Esophagus muscularis mucosa (tissue), 4 donors: ENCODE data around the gene NPLOC4. TPM values are rescaled to one million over a fixed set of nuclear protein-coding genes. Genes with fewer than 3 reads are reported as not detected.

ENCODE experiments used
- DNase-seq: peaks from one replicate; pipeline ENCODE4 v3.0.0-alpha.2; 2017; ENCODE audit errors: extremely low spot score
- H3K27ac ChIP-seq, 4 donors: fragments of 200-600 bp; sonication (generic); replicated peaks in 1 of 4; 1 replicate in 3 of 4; 2 replicates in 1 of 4; pipeline ENCODE4 v1.5.1; 2016 to 2019; ENCODE audit warnings: mild to moderate bottlenecking in 1 of 4
- H3K27me3 ChIP-seq, 4 donors: fragments of 200-600 bp; sonication (generic); one replicate each; pipeline versions ENCODE4 v1.5.1 to v1.6.0; 2016 to 2019
- H3K36me3 ChIP-seq, 4 donors: fragments of 200-600 bp; sonication (generic); one replicate each; pipeline ENCODE4 v1.5.1; 2016 to 2019
- H3K4me1 ChIP-seq, 4 donors: fragments of 200-600 bp; sonication (generic); one replicate each; pipeline ENCODE4 v1.5.1; 2016 to 2019
- H3K4me3 ChIP-seq, 4 donors: fragments of 200-600 bp; sonication (generic); 1 replicate in 2 of 4; 2 replicates in 2 of 4; pipeline ENCODE4 v1.5.1; 2016 to 2019; ENCODE audit warnings: mild to moderate bottlenecking in 4 of 4, moderate library complexity in 1 of 4
- H3K9me3 ChIP-seq, 4 donors: fragments of 200-600 bp; sonication (generic); 1 replicate in 3 of 4; 2 replicates in 1 of 4; pipeline ENCODE4 v1.5.1; 2016 to 2019
- CTCF ChIP-seq, 3 experiments: fragments of 200-600 bp in 2 of 3; fragments of 450-650 bp in 1 of 3; sonication (generic) in 2 of 3; IDR thresholded peaks; one replicate each; pipeline ENCODE4 v1.5.1; 2017 to 2019; ENCODE audit warnings: antibody characterized with exemption in 3 of 3, mild to moderate bottlenecking in 2 of 3, moderate library complexity in 1 of 3
- EP300 ChIP-seq: sonication (generic); formaldehyde crosslinking; IDR thresholded peaks from one replicate; pipeline ENCODE4 v1.6.1; 2017; ENCODE audit warnings: antibody characterized with exemption
- POLR2A ChIP-seq: fragments of 450-650 bp; IDR thresholded peaks from one replicate; pipeline ENCODE4 v1.6.1; 2017; ENCODE audit warnings: antibody characterized with exemption, moderate library complexity, mild to moderate bottlenecking, low read depth
- POLR2AphosphoS5 ChIP-seq, 2 donors: sonication (generic); formaldehyde crosslinking; IDR thresholded peaks; one replicate each; pipeline ENCODE4 v1.6.1; 2017; ENCODE audit warnings: antibody characterized with exemption in 2 of 2
- WGBS: methylation state at CpG from one replicate; pipeline ENCODE4 v1.1.5; 2018; 5-methylcytosine and 5-hydroxymethylcytosine counted together
- intact Hi-C: fragments of 100-400 bp; cut with DNase I; formaldehyde crosslinking; loops from one replicate; pipeline ENCODE4 v1.15.1; 2023
- total RNA-seq, 4 donors: library from RNA; depleted of rRNA; stranded (reverse); fragments of >200 nt; gene quantifications; one replicate each; pipeline versions ENCODE4 v1.1.0 to v1.2.1, GENCODE V29; 2016

The NPLOC4 gene
- total RNA-seq, 4 donors from 2014 or later = 58.1 to 86.6 (median 65.7) TPM

GRCh38 chr17:81537856-81538555 is 98.9 kb downstream of the NPLOC4 start:
- H3K36me3 ChIP-seq = peaks cover 14 to 49% (median 47%) of the 10 kb centered on the region in 4 donors
- no peak overlapping the region for H3K4me3 ChIP-seq
- TF ChIP-seq POLR2AphosphoS5 (IDR thresholded peaks at IDR 0.05) = no peak
- TF ChIP-seq CTCF (IDR thresholded peaks at IDR 0.05) = no peak
- no peak for TF ChIP-seq EP300
- no peak for TF ChIP-seq POLR2A
- no peak for DNase-seq
- 75% methylated on average over 19 of the region's 26 CpGs for WGBS
- intact Hi-C loops = no loop called here
- no peak overlapping the region for H3K27ac ChIP-seq
- peaks cover 15 to 23% (median 17%) of the 10 kb centered on the region in 4 donors for H3K4me1 ChIP-seq
- H3K9me3 ChIP-seq = no peaks in the 10 kb centered on the region
- H3K27me3 ChIP-seq = peaks cover 10 to 54% (median 26%) of the 10 kb centered on the region in 4 donors

GRCh38 chr17:81537343-81537855 is 99.5 kb downstream of the NPLOC4 start:
- Histone ChIP-seq H3K36me3 (peaks cover 10 to 43% (median 41%) of the 10 kb centered on the region in 4 donors), H3K9me3 (no peaks in the 10 kb centered on the region), H3K4me1 (peaks cover 15 to 23% (median 17%) of the 10 kb centered on the region in 4 donors), H3K27me3 (peaks cover 10 to 56% (median 26%) of the 10 kb centered on the region in 4 donors), H3K4me3 (no peak overlapping the region), H3K27ac (no peak overlapping the region)
- no CpG with 5 or more reads among the region's 17 CpGs for WGBS
- DNase-seq = no peak
- peak in 1 of 2 donors; percentile 5 for TF ChIP-seq POLR2AphosphoS5 (IDR thresholded peaks at IDR 0.05)
- TF ChIP-seq POLR2A = no peak
- no peak for TF ChIP-seq EP300
- TF ChIP-seq CTCF (IDR thresholded peaks at IDR 0.05) = peak; percentile 49 to 69 (median 68)
- intact Hi-C loops = no loop called here

- Histone ChIP-seq H3K27me3 (peaks cover 10 to 56% (median 26%) of the 10 kb centered on the region in 4 donors), H3K27ac (no peak overlapping the region), H3K4me3 (no peak overlapping the region), H3K9me3 (no peaks in the 10 kb centered on the region), H3K4me1 (peaks cover 15 to 23% (median 17%) of the 10 kb centered on the region in 4 donors), H3K36me3 (peaks cover 10 to 38% (median 37%) of the 10 kb centered on the region in 4 donors)
- intact Hi-C loops = no loop called here
- no peak for TF ChIP-seq CTCF (IDR thresholded peaks at IDR 0.05)
- TF ChIP-seq POLR2AphosphoS5 (IDR thresholded peaks at IDR 0.05) = no peak
- TF ChIP-seq POLR2A = no peak
- no peak for TF ChIP-seq EP300
- no peak for DNase-seq
- 10% methylated on average over 8 of the region's 89 CpGs for WGBS
Observed at GRCh38 chr17:81536299-81537290, 100.3 kb downstream of the NPLOC4 start.

- intact Hi-C loops = no loop called here
- H3K36me3 ChIP-seq = peaks cover 5 to 29% (median 28%) of the 10 kb centered on the region in 4 donors
- no peaks in the 10 kb centered on the region for H3K9me3 ChIP-seq
- H3K27ac ChIP-seq = no peak overlapping the region
- WGBS = 67% methylated on average over 5 of the region's 13 CpGs
- H3K27me3 ChIP-seq = peaks cover 10 to 56% (median 26%) of the 10 kb centered on the region in 4 donors
- H3K4me3 ChIP-seq = no peak overlapping the region
- peaks cover 15 to 23% (median 17%) of the 10 kb centered on the region in 4 donors for H3K4me1 ChIP-seq
- TF ChIP-seq CTCF (IDR thresholded peaks at IDR 0.05) (no peak), POLR2A (no peak), EP300 (no peak), POLR2AphosphoS5 (IDR thresholded peaks at IDR 0.05) (no peak)
- DNase-seq = no peak
Observed at GRCh38 chr17:81535480-81536298, 101.2 kb downstream of the NPLOC4 start.
